SU-DHL-6 (cell line): Measurements from ENCODE around the gene PET117.

Experiments
- H2AFZ ChIP-seq: fragments of 200-600 bp; sonication (generic); 2 replicates; pipeline ENCODE4 v1.6.1; 2014; ENCODE audit warnings: low read depth, mild to moderate bottlenecking, moderate library complexity, mixed read lengths, antibody characterized with exemption, low read length; ENCODE audit not compliant: severe bottlenecking
- H3F3A ChIP-seq: fragments of 200-600 bp; shearing (Covaris generic); 2 replicates; pipeline ENCODE4 v1.6.0; 2016; ENCODE audit warnings: antibody characterized with exemption, mild to moderate bottlenecking; ENCODE audit not compliant: insufficient read depth
- H3K27ac ChIP-seq: fragments of 200-600 bp; sonication (generic); 2 replicates; pipeline ENCODE4 v1.5.1; 2016; ENCODE audit warnings: low read depth, mild to moderate bottlenecking, low read length, moderate library complexity, mixed read lengths
- H3K27me3 ChIP-seq: fragments of 200-600 bp; sonication (generic), shearing (Covaris generic); 2 replicates; pipeline ENCODE4 v1.6.0; 2014; ENCODE audit warnings: mild to moderate bottlenecking, low read length
- H3K36me3 ChIP-seq: fragments of 200-600 bp; sonication (generic); 2 replicates; pipeline ENCODE4 v1.6.1; 2014; ENCODE audit warnings: mild to moderate bottlenecking, low read length, mixed read lengths
- H3K4me2 ChIP-seq: fragments of 300-600, 200-600 bp; shearing (Covaris generic), sonication (generic); 2 replicates; pipeline ENCODE4 v1.6.0; 2014; ENCODE audit warnings: low read length, low read depth, mild to moderate bottlenecking; ENCODE audit not compliant: poor library complexity, severe bottlenecking
- H3K4me3 ChIP-seq: fragments of 200-600 bp; sonication (generic); 2 replicates; pipeline ENCODE4 v1.5.1; 2014; ENCODE audit warnings: antibody characterized with exemption, low read length, mild to moderate bottlenecking, mixed read lengths; ENCODE audit not compliant: insufficient read depth, poor library complexity, severe bottlenecking
- H3K79me2 ChIP-seq: fragments of 200-600 bp; sonication (generic); 2 replicates; pipeline ENCODE4 v1.6.1; 2014; ENCODE audit warnings: mild to moderate bottlenecking, low read length, moderate library complexity; ENCODE audit not compliant: insufficient read depth
- H3K9ac ChIP-seq: fragments of 200-600 bp; sonication (generic); 2 replicates; pipeline ENCODE4 v1.7.0; 2014; ENCODE audit warnings: mild to moderate bottlenecking, low read length
- H3K9me2 ChIP-seq: fragments of 200-600 bp; sonication (generic); replicated peaks from 2 replicates; pipeline ENCODE4 v1.6.1; 2014; ENCODE audit warnings: low read length; ENCODE audit not compliant: insufficient read depth
- H3K9me3 ChIP-seq: fragments of 200-600 bp; sonication (generic); 2 replicates; pipeline ENCODE4 v1.6.1; 2014; ENCODE audit warnings: low read length, mixed read lengths; ENCODE audit not compliant: insufficient read depth
- H4K20me1 ChIP-seq: fragments of 200-600 bp; sonication (generic); 2 replicates; pipeline ENCODE4 v1.6.1; 2014; ENCODE audit warnings: low read depth, mild to moderate bottlenecking, antibody characterized with exemption, low read length, moderate library complexity, mixed read lengths
- CTCF ChIP-seq: fragments of 200-600 bp; sonication (generic); IDR thresholded peaks from one replicate; pipeline ENCODE4 v1.5.1; 2017; ENCODE audit warnings: antibody characterized with exemption, mild to moderate bottlenecking, low read length, moderate library complexity; ENCODE audit not compliant: insufficient read depth, poor library complexity, severe bottlenecking
- EZH2phosphoT487 ChIP-seq: fragments of 200-600 bp; sonication (generic), shearing (Covaris generic); conservative IDR thresholded peaks from 2 replicates; pipeline ENCODE4 v1.6.1; 2018; ENCODE audit warnings: mild to moderate bottlenecking, antibody characterized with exemption, low read length, moderate library complexity, mixed read lengths

Gene PET117

GRCh38 chr20:18188434-18188833 is 50.8 kb downstream of the PET117 start:
- H3K27ac ChIP-seq: no peak overlapping the region
- TF ChIP-seq EZH2phosphoT487: no peak
- TF ChIP-seq CTCF: no peak
- no peaks in the 10 kb centered on the region for H4K20me1 ChIP-seq
- H3K9me2 ChIP-seq: no peaks in the 10 kb centered on the region
- no peaks in the 10 kb centered on the region for H3K79me2 ChIP-seq
- H3K4me3 ChIP-seq: no peak overlapping the region
- no peaks in the 10 kb centered on the region for H3K27me3 ChIP-seq
- H3K36me3 ChIP-seq: 0 out of 2 replicates have a peak, but pooled peaks cover 13% of the 10 kb centered on the region
- no peak overlapping the region for H2AFZ ChIP-seq
- no peaks in the 10 kb centered on the region for H3K9me3 ChIP-seq
- no peak overlapping the region for H3K4me2 ChIP-seq
- no peak overlapping the region for H3K9ac ChIP-seq
- no peaks in the 10 kb centered on the region for H3F3A ChIP-seq

DNA sequence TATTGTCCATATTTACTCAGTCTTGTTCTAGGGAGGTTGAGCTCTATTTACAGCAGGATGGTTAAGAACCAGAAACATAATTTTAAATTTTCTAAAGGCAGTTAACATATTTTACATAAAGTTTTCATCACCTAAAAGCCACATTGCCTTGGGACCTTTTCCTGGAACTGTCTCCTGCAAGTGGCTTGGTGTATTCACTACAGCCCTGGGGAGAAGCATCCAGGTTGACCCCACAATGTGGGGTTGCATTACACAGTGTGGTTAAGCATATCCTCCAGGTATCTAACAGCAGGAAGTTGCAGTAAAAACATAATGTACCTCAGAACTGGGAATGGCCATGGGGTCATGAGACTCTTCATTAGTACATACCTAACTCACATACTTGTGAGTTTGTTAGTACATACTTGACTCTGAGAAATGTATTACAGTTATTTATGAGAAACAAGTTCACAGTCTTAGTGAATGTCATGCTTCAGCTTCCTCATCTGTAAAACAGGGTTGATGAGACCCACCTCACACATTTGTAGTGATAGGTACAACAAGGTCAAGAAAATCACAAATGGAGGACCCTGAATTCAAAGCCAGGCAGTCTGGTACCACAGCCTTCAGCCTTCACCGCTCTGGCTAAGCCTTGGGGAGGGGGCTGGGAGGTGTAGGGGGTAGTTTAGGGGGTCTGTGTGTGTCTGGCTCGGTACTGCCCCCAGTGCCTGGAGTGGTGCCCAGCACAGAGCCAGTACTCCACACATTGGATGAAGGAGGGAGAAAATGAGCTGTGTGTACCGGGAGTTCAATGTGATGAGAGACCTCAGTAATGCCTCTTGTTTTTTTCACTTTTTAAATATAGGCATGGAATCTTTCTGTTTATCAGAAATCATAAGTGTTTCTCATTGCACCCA is 52.9 kb downstream of the PET117 start:
- Histone ChIP-seq H2AFZ (no peak overlapping the region), H3K4me3 (no peak overlapping the region), H3K79me2 (no peaks in the 10 kb centered on the region), H4K20me1 (no peaks in the 10 kb centered on the region), H3K4me2 (no peak overlapping the region), H3K27me3 (no peaks in the 10 kb centered on the region), H3K9ac (no peak overlapping the region), H3K36me3 (0 out of 2 replicates have a peak, but pooled peaks cover 7% of the 10 kb centered on the region), H3K27ac (no peak overlapping the region), H3K9me3 (no peaks in the 10 kb centered on the region), H3K9me2 (no peaks in the 10 kb centered on the region), H3F3A (no peaks in the 10 kb centered on the region)
- no peak for TF ChIP-seq EZH2phosphoT487
- no peak for TF ChIP-seq CTCF

DNA sequence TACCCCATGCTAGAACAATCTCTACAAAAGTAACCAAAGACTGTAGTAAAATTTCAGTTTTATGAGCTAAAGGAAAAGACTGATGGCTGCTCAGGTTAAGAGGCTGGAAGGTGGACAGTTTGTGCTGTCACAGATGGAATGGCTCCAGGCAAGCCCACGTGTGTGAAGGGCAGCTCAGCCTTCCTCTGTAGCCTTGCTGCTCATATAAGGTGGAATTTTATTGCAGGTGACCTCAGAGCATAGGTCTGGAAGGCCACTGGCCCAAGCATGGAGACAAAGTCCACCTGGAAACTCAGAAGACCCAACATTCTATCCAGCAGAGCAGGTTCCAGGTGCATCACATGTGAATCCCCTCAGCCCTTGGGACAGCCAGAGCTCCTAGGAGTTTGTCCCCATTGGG is 53.6 kb downstream of the PET117 start:
- Histone ChIP-seq H3K27me3 (no peaks in the 10 kb centered on the region), H3F3A (no peaks in the 10 kb centered on the region), H3K4me2 (no peak overlapping the region), H4K20me1 (no peaks in the 10 kb centered on the region), H3K4me3 (no peak overlapping the region), H3K27ac (no peak overlapping the region), H2AFZ (no peak overlapping the region), H3K9ac (no peak overlapping the region), H3K9me2 (no peaks in the 10 kb centered on the region), H3K9me3 (no peaks in the 10 kb centered on the region), H3K79me2 (no peaks in the 10 kb centered on the region), H3K36me3 (0 out of 2 replicates have a peak, but pooled peaks cover 3% of the 10 kb centered on the region)
- TF ChIP-seq EZH2phosphoT487: no peak
- TF ChIP-seq CTCF: no peak
